Retinal pigment epithelial cell (primary cell): ENCODE results near the gene MIS18A.

Source experiments
- DNase-seq: peaks from one replicate; pipeline ENCODE4 v3.0.0-alpha.2; 2010; ENCODE audit warnings: low read depth
- H3K4me3 ChIP-seq: 2 replicates; pipeline ENCODE4 v1.5.1; 2011; ENCODE audit warnings: mild to moderate bottlenecking, low read length, control low read depth, moderate library complexity
- CTCF ChIP-seq: conservative IDR thresholded peaks from 2 replicates; pipeline ENCODE4 v1.5.1; 2011; ENCODE audit warnings: low read depth, low read length, control low read depth, inconsistent platforms

Gene MIS18A

GRCh38 chr21:32320059-32320458 is 41.2 kb upstream of the MIS18A start:
- TF ChIP-seq CTCF: no peak
- no peak overlapping the region for H3K4me3 ChIP-seq

DNA sequence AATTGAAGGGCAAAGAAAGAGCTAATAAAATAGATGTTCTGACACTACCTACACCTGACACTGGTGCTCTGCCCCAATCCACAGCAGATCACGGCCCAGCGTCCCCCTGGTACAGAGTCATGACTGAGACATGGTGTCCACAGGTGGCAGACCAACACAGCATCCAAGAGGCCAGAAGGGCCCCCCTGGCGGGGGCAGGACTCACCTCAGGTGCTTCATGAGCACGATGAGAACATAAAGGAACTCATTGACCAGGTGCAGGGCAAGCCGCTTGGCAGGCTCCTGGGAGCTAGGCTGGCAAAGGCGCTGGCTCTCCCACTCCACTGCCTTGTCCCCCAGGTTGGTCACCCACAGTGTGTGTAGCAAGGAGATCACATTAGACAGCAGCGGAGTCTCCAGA is 40.2 kb upstream of the MIS18A start:
- TF ChIP-seq CTCF: no peak
- no peak overlapping the region for H3K4me3 ChIP-seq
- DNase-seq: no peak

More at GRCh38 chr21:32320059-32320458, 41.2 kb upstream of the MIS18A start:
- DNase-seq: no peak

DNA sequence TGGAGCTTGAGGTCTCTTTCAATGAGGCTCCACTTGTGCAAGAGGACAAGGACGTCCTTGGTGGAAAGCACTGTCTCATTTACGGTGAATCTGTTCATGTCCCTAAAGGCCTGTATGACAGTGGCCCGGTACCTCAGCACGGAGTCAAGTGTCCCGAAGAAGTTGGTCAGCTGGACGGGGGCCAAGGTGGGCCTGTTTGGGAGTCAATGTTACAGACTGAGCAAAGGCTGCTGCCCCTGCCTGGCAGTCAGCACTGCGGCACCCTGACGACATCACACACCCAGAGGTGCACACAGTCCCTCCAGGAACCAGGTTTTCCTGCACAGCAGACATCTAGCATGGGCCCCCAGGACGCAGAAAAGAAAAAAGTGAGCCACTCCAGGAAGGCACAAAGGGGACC is 38.9 kb upstream of the MIS18A start:
- TF ChIP-seq CTCF: no peak
- DNase-seq: no peak
- H3K4me3 ChIP-seq: no peak overlapping the region

- no peak for DNase-seq
- H3K4me3 ChIP-seq: no peak overlapping the region
- TF ChIP-seq CTCF: no peak
Measured at GRCh38 chr21:32316361-32317215, 37.7 kb upstream of the MIS18A start.

- no peak for TF ChIP-seq CTCF
- H3K4me3 ChIP-seq: no peak overlapping the region
- no peak for DNase-seq
Measured at GRCh38 chr21:32315511-32316281, 36.8 kb upstream of the MIS18A start.

DNA sequence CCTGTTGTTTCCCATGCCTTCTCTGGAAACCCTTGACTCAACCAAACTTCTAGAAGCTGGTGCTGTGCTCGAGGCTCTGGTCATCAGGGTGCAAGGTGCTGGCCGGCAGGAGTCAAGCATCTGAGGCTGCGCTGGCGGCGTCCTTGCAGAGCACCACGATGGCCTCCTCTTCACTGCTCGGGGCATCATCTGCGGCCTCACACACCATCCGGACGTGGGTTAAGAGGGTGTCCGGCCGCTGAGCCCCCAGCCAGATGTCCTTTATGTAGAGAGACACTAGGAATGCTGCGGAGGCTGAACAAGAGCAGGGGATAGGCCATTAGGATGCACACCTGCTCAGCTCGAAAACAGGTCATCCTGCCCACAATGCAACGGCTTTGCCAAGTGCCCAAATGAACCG is 36.0 kb upstream of the MIS18A start:
- no peak overlapping the region for H3K4me3 ChIP-seq
- no peak for TF ChIP-seq CTCF
- no peak for DNase-seq
